Hepatocyte (in vitro differentiated cells): Measurements from ENCODE around the gene SPOCD1.

ENCODE experiments used
- EZH2phosphoT487 ChIP-seq: fragments of 200-600 bp; sonication (generic); IDR thresholded peaks from one replicate; pipeline ENCODE4 v1.6.1; 2018; ENCODE audit warnings: antibody characterized with exemption, mild to moderate bottlenecking, low read depth, moderate library complexity; ENCODE audit not compliant: unreplicated experiment, severe bottlenecking
- TF ChIP-seq, protein P1 (sequence below): fragments of 200-600 bp; sonication (generic); IDR thresholded peaks from 2 replicates; pipeline ENCODE4 v1.5.1; 2016; ENCODE audit warnings: antibody characterized with exemption, mild to moderate bottlenecking; ENCODE audit not compliant: poor library complexity

DNA sequence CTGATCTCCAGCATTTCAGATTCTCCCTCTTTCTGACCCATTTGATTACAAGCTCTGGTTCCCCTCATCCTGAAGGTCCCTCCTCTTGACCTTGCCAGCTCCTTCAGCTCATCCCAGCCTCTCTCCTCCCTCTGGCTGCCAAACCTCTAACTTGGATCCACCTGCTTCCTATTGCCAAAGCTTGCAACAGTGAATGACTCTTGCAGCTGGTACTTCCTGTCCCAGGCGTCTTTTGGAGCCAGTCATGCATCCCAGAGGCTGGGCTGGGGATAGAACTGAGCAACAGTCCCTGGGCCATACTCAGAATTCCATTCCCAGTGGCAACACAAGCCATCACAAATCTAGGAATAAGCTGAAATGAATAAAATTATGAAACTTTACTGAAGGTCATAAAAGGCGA is 27.7 kb upstream of the SPOCD1 start:
- TF ChIP-seq, protein P1, sequence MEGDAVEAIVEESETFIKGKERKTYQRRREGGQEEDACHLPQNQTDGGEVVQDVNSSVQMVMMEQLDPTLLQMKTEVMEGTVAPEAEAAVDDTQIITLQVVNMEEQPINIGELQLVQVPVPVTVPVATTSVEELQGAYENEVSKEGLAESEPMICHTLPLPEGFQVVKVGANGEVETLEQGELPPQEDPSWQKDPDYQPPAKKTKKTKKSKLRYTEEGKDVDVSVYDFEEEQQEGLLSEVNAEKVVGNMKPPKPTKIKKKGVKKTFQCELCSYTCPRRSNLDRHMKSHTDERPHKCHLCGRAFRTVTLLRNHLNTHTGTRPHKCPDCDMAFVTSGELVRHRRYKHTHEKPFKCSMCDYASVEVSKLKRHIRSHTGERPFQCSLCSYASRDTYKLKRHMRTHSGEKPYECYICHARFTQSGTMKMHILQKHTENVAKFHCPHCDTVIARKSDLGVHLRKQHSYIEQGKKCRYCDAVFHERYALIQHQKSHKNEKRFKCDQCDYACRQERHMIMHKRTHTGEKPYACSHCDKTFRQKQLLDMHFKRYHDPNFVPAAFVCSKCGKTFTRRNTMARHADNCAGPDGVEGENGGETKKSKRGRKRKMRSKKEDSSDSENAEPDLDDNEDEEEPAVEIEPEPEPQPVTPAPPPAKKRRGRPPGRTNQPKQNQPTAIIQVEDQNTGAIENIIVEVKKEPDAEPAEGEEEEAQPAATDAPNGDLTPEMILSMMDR: no peak
- TF ChIP-seq EZH2phosphoT487: no peak
